Measurements from ENCODE around the gene THRAP3.
"Not testable (repeated sequence)": the region's sequence is repeated elsewhere in the genome, so short reads cannot be mapped to it uniquely, and the experiment has no call there.

THRAP3 gene

DNA sequence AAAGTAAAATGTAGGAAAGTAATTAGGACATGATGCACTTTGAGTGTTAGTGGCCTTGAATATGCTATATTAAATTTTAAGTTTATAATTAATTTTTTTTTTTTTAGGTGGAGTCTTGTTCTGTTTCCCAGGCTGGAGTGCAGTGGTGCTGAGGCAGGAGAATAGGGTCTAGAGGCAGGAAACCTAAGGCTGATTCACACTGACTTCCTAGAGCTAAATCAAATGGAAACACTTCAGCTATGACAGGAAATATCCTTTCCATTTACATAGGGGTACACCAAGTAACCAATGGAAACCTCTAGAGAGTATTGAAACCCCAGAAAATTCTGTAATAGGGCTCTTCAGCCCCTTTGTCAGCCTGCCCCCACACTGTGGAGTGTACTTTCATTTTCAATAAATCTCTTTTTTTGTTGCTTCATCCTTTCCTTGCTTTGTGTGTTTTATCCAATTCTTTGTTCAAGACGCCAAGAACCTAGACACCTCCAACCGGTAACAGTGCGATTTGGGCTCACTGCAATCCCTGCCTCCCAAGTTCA lies 17.9 kb upstream of the THRAP3 start:
- no peak for DNase-seq

GRCh38 chr1:36207339-36207738 lies 16.9 kb upstream of the THRAP3 start:
- peak; percentile 60 for DNase-seq

DNA sequence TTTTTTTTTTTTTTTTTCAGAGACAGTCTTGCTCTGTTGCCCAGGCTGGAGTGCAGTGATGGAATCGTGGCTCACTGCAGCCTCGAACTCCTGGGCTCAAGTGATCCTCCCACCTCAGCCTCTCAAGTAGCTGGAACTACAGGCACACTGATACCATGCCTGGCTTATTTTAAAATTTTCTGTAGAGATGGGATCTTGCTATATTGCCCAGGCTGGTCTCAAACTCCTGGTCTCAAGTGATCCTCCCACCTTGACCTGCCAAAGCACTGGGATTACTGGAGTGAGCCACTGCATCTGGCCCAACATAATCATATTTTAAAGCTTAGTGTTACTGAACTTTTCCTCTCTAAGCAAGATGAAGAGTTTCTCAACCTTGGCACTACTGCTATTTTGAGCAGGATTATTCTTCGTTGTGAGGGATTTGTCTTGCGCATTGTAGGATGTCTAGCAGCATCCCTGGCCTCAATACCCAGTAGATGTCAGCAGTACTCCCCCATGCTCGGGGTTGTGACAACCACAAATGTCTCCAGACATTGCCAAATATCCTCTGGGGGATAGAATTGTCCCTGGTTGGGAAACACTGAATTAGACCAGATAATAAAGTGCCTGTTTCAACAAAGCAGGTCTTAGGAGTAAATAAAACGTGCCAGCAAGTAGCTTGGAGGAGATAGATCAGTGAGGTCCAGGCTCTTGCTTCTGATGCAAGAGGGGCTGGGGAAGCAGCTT lies 15.1 kb upstream of the THRAP3 start:
- no peak for DNase-seq

DNA sequence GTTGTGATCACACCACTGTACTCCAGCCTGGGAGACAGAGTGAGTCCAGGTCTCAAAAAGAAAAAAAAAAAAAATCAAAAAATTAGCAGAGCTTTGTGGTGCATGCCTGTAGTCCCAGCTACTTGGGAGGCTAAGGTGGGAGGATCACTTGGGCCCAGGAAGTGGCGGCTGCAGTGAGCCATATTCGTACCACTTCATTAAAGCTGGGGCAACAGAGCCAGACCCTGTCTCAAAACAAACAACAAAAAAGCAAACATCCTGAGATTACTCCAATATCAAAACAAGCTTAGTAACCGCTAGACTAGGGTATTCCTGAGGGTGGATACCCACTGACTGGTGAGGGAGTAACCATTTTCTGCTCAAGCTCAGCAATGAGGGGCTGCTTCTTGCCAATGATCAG lies 12.9 kb upstream of the THRAP3 start:
- DNase-seq: no peak

- no peak for DNase-seq
Measured at GRCh38 chr1:36211841-36212240, 12.4 kb upstream of the THRAP3 start.

GRCh38 chr1:36212782-36213181 lies 11.5 kb upstream of the THRAP3 start:
- no peak for DNase-seq

- DNase-seq: no peak
Measured at GRCh38 chr1:36217670-36218069, 6.6 kb upstream of the THRAP3 start.

DNA sequence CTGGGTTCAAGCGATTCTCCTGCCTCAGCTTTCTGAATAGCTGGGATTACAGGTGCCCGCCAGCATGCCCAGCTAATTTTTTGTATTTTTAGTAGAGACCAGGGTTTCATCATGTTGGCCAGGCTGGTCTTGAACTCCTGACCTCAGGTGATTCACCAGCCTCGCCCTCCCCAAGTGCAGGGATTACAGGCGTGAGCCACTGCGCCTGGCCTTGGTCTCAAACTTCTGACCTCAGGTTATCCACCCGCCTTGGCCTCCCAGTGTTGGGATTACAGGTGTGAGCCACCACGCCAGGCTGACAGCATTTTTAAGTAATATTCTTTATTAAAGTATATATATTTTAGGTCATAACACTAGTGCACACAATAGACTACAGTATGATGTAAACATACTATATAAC lies 2.3 kb upstream of the THRAP3 start:
- DNase-seq: not testable (repeated sequence)

- no peak for DNase-seq
Measured at GRCh38 chr1:36222481-36223380, 1.5 kb upstream of the THRAP3 start.

DNA sequence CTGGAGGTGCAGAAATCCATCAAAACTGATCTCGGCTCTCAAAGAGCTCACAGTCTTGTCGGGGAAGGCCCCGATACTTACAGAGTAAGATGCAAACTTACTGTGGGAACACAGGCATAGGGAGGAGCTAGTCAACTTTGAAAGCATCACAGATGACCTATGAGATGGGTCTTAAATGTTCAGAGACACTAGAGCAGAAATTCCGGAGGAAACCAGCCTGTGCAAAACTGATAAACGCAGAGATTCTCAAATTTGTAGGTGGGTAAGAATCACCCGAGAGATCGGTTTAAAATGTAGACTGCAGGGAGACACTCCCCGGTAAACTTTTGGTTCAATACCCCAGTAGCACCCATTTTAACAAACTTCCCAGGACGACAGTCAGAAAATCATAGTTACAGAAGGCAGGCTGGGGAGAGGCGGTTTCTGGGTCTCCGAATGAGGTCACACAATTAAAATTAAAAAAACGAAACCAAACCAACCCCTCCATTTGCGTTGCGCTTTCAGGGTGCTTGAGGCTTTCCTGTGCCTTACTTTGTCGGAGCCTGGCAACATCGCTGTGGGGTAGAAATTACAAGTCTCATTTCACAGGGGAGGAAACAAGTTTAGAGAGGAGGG lies 755 bp upstream of the THRAP3 start:
- no peak for DNase-seq

DNA sequence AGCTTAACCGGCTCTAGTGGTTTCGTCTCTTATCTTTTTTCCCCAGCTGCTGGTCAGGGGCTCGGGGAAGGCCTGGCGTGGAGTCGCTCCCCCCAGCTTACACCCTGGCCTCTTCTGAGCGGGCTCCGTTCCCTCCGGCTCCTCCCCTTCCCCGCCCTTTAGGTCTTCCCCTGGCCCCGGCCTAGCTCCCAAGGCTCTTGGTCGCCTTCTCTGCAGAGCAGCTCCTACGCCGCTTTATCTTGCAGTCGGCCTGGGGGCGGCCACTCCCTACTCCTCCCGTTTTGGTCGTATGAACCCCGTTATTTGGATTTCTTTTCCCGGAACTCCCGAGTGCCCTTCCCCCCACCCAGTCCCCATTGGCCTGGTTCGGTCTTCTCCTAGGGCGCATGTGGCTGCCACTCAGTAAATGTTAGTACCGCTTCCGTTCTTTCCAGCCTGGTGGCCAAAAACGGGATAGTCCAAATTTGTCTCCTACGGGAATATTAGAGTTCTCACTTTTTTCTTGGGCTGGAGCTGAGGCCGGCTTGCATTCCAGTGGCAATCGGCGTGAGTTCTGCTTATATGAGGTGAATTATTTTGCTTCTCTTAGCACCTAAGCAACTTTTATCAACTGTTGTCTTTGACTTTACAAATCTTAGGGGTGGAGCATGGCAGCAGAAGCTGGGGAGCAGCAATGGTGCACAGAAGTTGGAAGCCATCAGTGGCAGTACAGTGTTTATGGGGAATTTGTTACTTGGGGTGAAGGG lies 467 bp downstream of the THRAP3 start:
- peak; percentile 93 for DNase-seq

- DNase-seq: no peak
Measured at GRCh38 chr1:36225283-36225899, 1.1 kb downstream of the THRAP3 start.

GRCh38 chr1:36230279-36230678 lies 6.0 kb downstream of the THRAP3 start:
- not testable (repeated sequence) for DNase-seq

GRCh38 chr1:36231191-36231590 lies 6.9 kb downstream of the THRAP3 start:
- DNase-seq: no peak

DNA sequence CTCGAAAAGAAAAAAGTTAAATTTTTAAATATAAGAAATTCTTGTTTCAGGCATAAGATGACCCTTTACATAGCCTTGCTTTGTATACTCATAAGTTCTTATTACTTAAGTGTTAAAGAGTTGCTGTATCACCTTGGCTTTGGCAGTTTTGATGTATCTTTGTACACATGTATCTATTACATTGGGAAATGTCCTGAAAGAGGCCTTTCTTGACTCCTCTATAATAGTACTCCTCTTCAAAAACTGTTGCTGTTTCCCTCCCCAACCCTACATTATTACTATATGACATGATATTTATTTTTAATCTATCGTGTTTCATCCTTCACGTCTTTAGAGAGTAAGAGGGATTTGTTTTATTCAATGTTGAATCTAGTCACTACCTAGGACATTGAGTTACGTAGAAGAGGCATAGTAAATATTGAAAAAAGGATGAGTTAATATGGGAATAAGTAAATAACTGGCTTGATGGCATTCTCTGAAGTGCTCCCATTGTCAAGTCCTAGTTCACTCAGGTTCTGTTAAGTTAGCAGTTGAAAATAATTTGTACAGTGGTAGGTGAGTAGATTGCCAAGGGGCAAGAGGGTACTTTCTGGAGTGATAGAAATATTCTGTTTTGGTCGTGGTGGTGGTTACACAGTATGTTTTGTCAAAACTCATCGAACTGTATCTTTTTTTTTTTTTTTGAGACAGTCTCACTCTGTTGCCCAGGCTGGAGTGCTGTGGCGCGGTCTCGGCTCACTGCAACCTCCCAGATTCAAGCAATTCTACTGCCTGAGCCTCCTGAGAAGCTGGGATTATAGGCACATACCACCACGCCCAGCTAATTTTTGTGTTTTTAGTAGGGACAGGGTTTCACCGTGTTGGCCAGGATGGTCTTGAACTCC lies 8.2 kb downstream of the THRAP3 start:
- DNase-seq: no peak

DNA sequence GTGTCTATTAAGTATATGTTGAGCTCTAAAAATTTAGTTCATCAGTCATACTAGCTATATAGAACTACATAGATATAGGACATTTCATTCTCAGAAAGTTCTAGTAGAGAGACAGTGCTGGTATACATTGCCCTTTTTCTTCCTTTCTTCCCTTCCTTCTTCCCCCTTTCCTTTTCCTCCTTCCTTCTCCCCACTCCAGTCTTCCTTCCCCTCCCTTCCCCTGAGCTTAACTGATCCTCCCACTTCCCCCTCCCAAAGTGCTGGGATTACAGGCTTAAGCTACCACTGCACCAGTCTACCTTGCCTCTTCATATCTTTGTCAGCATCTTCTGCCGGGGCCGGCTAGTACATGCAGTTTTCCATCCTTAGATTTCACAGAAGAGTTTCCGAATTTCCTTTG lies 12.1 kb downstream of the THRAP3 start:
- no peak for DNase-seq

GRCh38 chr1:36238433-36238832 lies 14.2 kb downstream of the THRAP3 start:
- DNase-seq: no peak

GRCh38 chr1:36239941-36240637 lies 15.8 kb downstream of the THRAP3 start:
- DNase-seq: peak; percentile 60

DNA sequence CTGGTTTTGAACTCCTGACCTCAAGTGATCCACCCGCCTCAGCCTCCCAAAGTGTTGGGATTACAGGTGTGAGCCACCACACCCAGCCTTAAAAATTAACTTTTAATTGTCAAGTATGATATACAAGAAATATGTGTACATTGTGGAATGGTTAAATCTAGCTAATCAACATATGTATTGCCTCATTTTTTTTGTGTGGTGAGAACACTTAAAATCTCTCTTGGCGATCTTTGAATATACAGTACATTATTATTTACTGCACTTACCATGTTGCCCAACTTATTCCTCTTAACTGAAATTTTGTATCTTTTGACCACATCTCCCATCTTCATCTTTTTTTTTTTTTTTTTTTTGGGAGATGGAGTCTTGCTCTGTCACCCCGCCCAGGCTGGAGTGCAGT lies 23.3 kb downstream of the THRAP3 start:
- no peak for DNase-seq

DNA sequence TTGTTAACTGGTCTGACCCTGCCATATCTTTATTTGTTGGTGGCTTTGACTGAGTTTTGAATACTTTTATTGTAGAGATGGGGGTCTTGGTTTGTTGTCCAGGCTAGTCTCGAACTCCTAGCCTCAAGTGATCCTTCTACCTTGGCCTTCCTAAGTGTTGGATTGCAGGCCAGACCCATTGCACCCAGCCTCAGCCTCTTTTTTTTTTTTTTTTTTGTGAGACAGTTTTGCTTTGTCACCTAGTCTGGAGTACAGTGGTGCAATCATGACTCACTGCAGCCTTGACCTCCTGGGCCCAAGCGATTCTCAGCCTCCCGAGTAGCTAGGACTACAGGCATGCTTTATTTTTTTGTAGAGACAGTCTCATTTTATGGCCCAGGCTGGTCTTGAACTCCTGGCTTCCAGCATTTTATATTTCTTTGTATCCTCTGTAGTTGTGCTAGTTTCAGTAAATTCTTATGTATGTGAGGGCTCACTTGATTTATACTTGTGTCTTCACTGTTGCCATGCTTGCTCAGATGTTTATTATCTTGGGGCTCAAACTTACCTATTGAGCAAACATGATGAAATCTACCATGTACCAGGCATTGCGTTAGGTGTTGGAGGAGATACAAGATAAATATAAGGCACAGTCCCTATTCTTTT lies 24.1 kb downstream of the THRAP3 start:
- peak; percentile 82 for DNase-seq

Data from islet precursor cell (in vitro differentiated cells).